ENCODE measurements around the gene UBE4A. TPM values are rescaled to one million over a fixed set of nuclear protein-coding genes. Genes with fewer than 3 reads are reported as not detected.

UBE4A gene
- total and polyA plus RNA-seq, 2 donors (not counting 1 experiment from before 2014, with no cell fraction given): 21.8 to 37.0 TPM

DNA sequence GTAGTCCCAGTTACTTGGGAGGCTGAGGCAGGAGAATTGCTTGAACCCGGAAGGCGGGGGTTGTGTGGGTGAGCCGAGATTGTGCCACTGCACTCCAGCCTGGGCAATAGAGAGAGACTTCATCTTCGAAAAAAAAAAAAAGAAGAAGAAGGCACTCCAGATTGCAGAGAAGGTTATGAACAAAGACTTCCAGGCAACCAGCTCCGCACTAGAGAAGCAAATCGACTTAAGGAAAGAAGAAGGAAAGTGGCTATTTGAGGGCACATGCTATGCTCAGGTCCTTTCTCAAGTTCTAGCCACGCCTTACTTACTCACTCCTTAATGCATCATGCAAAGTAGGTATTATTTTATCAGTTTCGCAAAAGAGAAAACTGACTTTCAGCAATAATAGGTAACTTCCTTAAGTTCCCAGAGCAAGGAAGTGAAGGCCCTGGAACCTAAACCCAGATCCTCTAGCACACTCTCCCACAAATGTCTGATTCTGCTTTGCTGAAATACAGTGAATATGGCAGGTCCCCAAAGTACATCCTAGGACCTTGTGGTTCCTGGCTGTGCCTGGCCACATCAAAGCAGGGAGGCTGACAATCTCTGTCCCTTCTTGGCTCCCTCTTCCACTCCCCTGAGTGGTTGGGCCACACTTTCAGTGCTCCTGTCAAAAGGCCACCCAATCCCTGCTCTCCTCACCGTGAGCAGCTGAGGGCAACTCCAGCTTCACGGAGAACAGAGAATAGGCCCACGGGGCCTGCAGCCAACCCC lies 40.6 kb upstream of the UBE4A start:
- TF ChIP-seq, protein P1, sequence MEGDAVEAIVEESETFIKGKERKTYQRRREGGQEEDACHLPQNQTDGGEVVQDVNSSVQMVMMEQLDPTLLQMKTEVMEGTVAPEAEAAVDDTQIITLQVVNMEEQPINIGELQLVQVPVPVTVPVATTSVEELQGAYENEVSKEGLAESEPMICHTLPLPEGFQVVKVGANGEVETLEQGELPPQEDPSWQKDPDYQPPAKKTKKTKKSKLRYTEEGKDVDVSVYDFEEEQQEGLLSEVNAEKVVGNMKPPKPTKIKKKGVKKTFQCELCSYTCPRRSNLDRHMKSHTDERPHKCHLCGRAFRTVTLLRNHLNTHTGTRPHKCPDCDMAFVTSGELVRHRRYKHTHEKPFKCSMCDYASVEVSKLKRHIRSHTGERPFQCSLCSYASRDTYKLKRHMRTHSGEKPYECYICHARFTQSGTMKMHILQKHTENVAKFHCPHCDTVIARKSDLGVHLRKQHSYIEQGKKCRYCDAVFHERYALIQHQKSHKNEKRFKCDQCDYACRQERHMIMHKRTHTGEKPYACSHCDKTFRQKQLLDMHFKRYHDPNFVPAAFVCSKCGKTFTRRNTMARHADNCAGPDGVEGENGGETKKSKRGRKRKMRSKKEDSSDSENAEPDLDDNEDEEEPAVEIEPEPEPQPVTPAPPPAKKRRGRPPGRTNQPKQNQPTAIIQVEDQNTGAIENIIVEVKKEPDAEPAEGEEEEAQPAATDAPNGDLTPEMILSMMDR (conservative IDR thresholded peaks at IDR 0.05 in 1 of 2, IDR thresholded peaks at IDR 0.05 in 1 of 2; ENCODE audit: low read depth in 1 of 2, low read length in 2 of 2): no peak
- no peak for TF ChIP-seq EZH2 (IDR thresholded peaks at IDR 0.05; ENCODE audit: low read length, missing control alignments)
- Histone ChIP-seq H3K36me3 (ENCODE audit: control insufficient read depth, insufficient read depth, low read length) (no peaks in the 10 kb centered on the region), H3K79me2 (ENCODE audit: control insufficient read depth, insufficient read depth, low read length) (no peaks in the 10 kb centered on the region), H2AFZ (ENCODE audit: low read length) (no peak overlapping the region), H4K20me1 (ENCODE audit: control insufficient read depth, extremely low read depth, insufficient read depth, low read length) (no peaks in the 10 kb centered on the region), H3K27me3 (ENCODE audit: control insufficient read depth, insufficient read depth, low read length) (no peaks in the 10 kb centered on the region), H3K4me1 (ENCODE audit: control insufficient read depth, extremely low read depth, insufficient read depth, low read length) (no peaks in the 10 kb centered on the region), H3K27ac (ENCODE audit: insufficient read depth, low read length) (no peak overlapping the region), H3K4me3 (replicated peaks in 1 of 4; ENCODE audit: control extremely low read depth in 1 of 4, insufficient read depth in 1 of 4, low read depth in 3 of 4, low read length in 4 of 4) (no peak overlapping the region), H3K9ac (ENCODE audit: insufficient read depth, low read length) (no peak overlapping the region), H3K9me3 (ENCODE audit: control insufficient read depth, insufficient read depth, low read depth, low read length) (no peaks in the 10 kb centered on the region), H3K4me2 (ENCODE audit: extremely low read depth, insufficient read depth, low read length) (no peak overlapping the region)
- DNase-seq (ENCODE audit: low read depth in 2 of 2): no peak

DNA sequence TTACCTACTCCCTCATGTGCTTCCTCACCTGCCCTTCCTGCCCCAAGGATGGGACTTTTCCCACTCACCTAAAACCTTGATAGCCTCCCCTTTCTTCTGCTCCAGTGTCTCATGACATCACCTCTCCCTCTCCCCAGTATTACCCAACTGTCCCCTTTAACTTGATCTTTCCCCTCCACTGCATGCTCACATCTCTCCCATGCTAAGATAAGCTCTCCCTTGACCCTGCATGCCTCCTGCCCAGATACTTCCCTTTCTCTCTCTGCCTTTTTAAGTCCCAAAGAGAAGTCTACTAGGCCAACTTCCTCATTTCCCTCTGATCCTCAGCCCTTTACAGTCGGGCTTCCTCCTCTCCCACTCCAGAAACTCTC lies 40.1 kb upstream of the UBE4A start:
- Histone ChIP-seq H3K79me2 (ENCODE audit: control insufficient read depth, insufficient read depth, low read length) (no peaks in the 10 kb centered on the region), H3K9ac (ENCODE audit: insufficient read depth, low read length) (no peak overlapping the region), H3K27me3 (ENCODE audit: control insufficient read depth, insufficient read depth, low read length) (no peaks in the 10 kb centered on the region), H3K4me1 (ENCODE audit: control insufficient read depth, extremely low read depth, insufficient read depth, low read length) (no peaks in the 10 kb centered on the region), H3K9me3 (ENCODE audit: control insufficient read depth, insufficient read depth, low read depth, low read length) (no peaks in the 10 kb centered on the region), H3K36me3 (ENCODE audit: control insufficient read depth, insufficient read depth, low read length) (no peaks in the 10 kb centered on the region), H3K4me3 (replicated peaks in 1 of 4; ENCODE audit: control extremely low read depth in 1 of 4, insufficient read depth in 1 of 4, low read depth in 3 of 4, low read length in 4 of 4) (no peak overlapping the region), H3K4me2 (ENCODE audit: extremely low read depth, insufficient read depth, low read length) (no peak overlapping the region), H4K20me1 (ENCODE audit: control insufficient read depth, extremely low read depth, insufficient read depth, low read length) (no peaks in the 10 kb centered on the region), H3K27ac (ENCODE audit: insufficient read depth, low read length) (no peak overlapping the region), H2AFZ (ENCODE audit: low read length) (no peak overlapping the region)
- TF ChIP-seq, protein P1 (conservative IDR thresholded peaks at IDR 0.05 in 1 of 2, IDR thresholded peaks at IDR 0.05 in 1 of 2; ENCODE audit: low read depth in 1 of 2, low read length in 2 of 2): no peak
- no peak for TF ChIP-seq EZH2 (IDR thresholded peaks at IDR 0.05; ENCODE audit: low read length, missing control alignments)
- no peak for DNase-seq (ENCODE audit: low read depth in 2 of 2)

DNA sequence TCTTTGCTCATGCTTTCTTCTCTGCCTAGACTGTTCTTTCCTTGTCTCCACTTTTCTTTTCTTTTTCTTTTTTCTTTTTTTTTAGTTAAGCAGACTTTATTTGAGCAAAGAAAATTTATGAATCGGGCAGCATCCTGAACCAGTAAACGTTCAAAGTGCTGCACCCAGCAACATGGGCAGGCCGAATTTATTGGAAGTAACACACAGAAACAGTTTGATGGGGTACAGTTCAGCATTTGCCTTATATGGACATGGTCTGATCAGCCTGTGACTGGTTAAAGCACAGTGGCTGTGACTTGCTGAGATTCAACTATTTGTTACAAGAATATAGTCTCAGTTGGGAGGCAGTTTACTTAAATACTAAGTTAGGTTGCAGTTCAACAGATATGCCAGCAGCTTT lies 38.9 kb upstream of the UBE4A start:
- no peak for TF ChIP-seq EZH2 (IDR thresholded peaks at IDR 0.05; ENCODE audit: low read length, missing control alignments)
- TF ChIP-seq, protein P1 (conservative IDR thresholded peaks at IDR 0.05 in 1 of 2, IDR thresholded peaks at IDR 0.05 in 1 of 2; ENCODE audit: low read depth in 1 of 2, low read length in 2 of 2): no peak
- H3K27me3 ChIP-seq (ENCODE audit: control insufficient read depth, insufficient read depth, low read length): no peaks in the 10 kb centered on the region
- H2AFZ ChIP-seq (ENCODE audit: low read length): no peak overlapping the region
- H3K4me1 ChIP-seq (ENCODE audit: control insufficient read depth, extremely low read depth, insufficient read depth, low read length): no peaks in the 10 kb centered on the region
- H3K9me3 ChIP-seq (ENCODE audit: control insufficient read depth, insufficient read depth, low read depth, low read length): no peaks in the 10 kb centered on the region
- H3K79me2 ChIP-seq (ENCODE audit: control insufficient read depth, insufficient read depth, low read length): no peaks in the 10 kb centered on the region
- H3K36me3 ChIP-seq (ENCODE audit: control insufficient read depth, insufficient read depth, low read length): no peaks in the 10 kb centered on the region
- DNase-seq (ENCODE audit: low read depth in 2 of 2): no peak
- no peak overlapping the region for H3K4me3 ChIP-seq (replicated peaks in 1 of 4; ENCODE audit: control extremely low read depth in 1 of 4, insufficient read depth in 1 of 4, low read depth in 3 of 4, low read length in 4 of 4)
- H3K27ac ChIP-seq (ENCODE audit: insufficient read depth, low read length): no peak overlapping the region
- no peaks in the 10 kb centered on the region for H4K20me1 ChIP-seq (ENCODE audit: control insufficient read depth, extremely low read depth, insufficient read depth, low read length)
- H3K9ac ChIP-seq (ENCODE audit: insufficient read depth, low read length): no peak overlapping the region
- H3K4me2 ChIP-seq (ENCODE audit: extremely low read depth, insufficient read depth, low read length): no peak overlapping the region

All from fibroblast of lung (primary cell).